ENCODE measurements around the gene PRDM5. TPM values are rescaled to one million over a fixed set of nuclear protein-coding genes. Genes with fewer than 3 reads are reported as not detected.

The PRDM5 gene
- total and polyA plus RNA-seq, 2 donors, result 1.8 to 5.1 TPM

- no peaks in the 10 kb centered on the region for H3K27me3 ChIP-seq (ENCODE audit: control insufficient read depth in 2 of 2, insufficient read depth in 1 of 2, low read length in 1 of 2)
- no peaks in the 10 kb centered on the region for H3K4me1 ChIP-seq (ENCODE audit: control insufficient read depth in 2 of 2, insufficient read depth in 2 of 2, low read length in 2 of 2)
- H3K9me3 ChIP-seq (ENCODE audit: control insufficient read depth in 2 of 2, insufficient read depth in 1 of 2, low read length in 1 of 2), result no peaks in the 10 kb centered on the region
- no peak overlapping the region for H3K27ac ChIP-seq (ENCODE audit: low read depth in 1 of 2, low read length in 1 of 2)
- H3K4me3 ChIP-seq (ENCODE audit: low read length in 2 of 2), result no peak overlapping the region
- no peaks in the 10 kb centered on the region for H3K36me3 ChIP-seq (ENCODE audit: control insufficient read depth in 2 of 2, insufficient read depth in 2 of 2, low read length in 1 of 2)
- WGBS, result 89% methylated on average over 3 of the region's 3 CpGs
- no peak for DNase-seq (ENCODE audit: low read depth in 6 of 9, low spot score in 9 of 9)
Observed at GRCh38 chr4:120709991-120710390, 212.5 kb downstream of the PRDM5 start.

- H3K27me3 ChIP-seq (ENCODE audit: control insufficient read depth in 2 of 2, insufficient read depth in 1 of 2, low read length in 1 of 2), result no peaks in the 10 kb centered on the region
- no peak overlapping the region for H3K4me3 ChIP-seq (ENCODE audit: low read length in 2 of 2)
- DNase-seq (ENCODE audit: low read depth in 6 of 9, low spot score in 9 of 9), result no peak
- no peaks in the 10 kb centered on the region for H3K9me3 ChIP-seq (ENCODE audit: control insufficient read depth in 2 of 2, insufficient read depth in 1 of 2, low read length in 1 of 2)
- no peaks in the 10 kb centered on the region for H3K4me1 ChIP-seq (ENCODE audit: control insufficient read depth in 2 of 2, insufficient read depth in 2 of 2, low read length in 2 of 2)
- peak overlapping the region in 1 of 2 donors; percentile 20 for H3K27ac ChIP-seq (ENCODE audit: low read depth in 1 of 2, low read length in 1 of 2)
- H3K36me3 ChIP-seq (ENCODE audit: control insufficient read depth in 2 of 2, insufficient read depth in 2 of 2, low read length in 1 of 2), result no peaks in the 10 kb centered on the region
- WGBS, result 93% methylated on average over 6 of the region's 6 CpGs
Observed at GRCh38 chr4:120704538-120704937, 218.0 kb downstream of the PRDM5 start.

DNA sequence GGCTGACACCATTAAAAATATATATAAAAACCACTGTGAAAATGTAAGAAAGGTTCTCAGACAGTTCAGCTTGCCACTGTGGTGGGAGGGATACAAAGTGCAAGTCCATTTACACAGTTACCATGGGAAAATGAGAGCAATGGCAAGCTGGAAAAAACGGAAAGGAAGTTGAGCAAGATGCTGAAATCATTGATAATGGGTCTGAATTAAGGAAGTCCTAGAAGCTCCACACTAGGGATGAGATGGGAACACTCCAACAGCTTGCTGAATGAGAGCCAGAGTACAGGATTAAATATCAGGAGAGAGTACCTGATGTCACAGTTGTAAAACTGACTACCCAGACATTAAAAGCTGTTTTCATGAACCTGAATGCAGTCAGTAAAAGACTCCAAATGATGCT is 218.6 kb downstream of the PRDM5 start:
- Histone ChIP-seq H3K4me3 (ENCODE audit: low read length in 2 of 2) (no peak overlapping the region), H3K4me1 (ENCODE audit: control insufficient read depth in 2 of 2, insufficient read depth in 2 of 2, low read length in 2 of 2) (no peaks in the 10 kb centered on the region), H3K27me3 (ENCODE audit: control insufficient read depth in 2 of 2, insufficient read depth in 1 of 2, low read length in 1 of 2) (no peaks in the 10 kb centered on the region), H3K27ac (ENCODE audit: low read depth in 1 of 2, low read length in 1 of 2) (no peak overlapping the region), H3K9me3 (ENCODE audit: control insufficient read depth in 2 of 2, insufficient read depth in 1 of 2, low read length in 1 of 2) (no peaks in the 10 kb centered on the region), H3K36me3 (ENCODE audit: control insufficient read depth in 2 of 2, insufficient read depth in 2 of 2, low read length in 1 of 2) (no peaks in the 10 kb centered on the region)
- no peak for DNase-seq (ENCODE audit: low read depth in 6 of 9, low spot score in 9 of 9)
- WGBS, result 81% methylated on average over 1 of the region's 1 CpG

- no peaks in the 10 kb centered on the region for H3K36me3 ChIP-seq (ENCODE audit: control insufficient read depth in 2 of 2, insufficient read depth in 2 of 2, low read length in 1 of 2)
- no peaks in the 10 kb centered on the region for H3K9me3 ChIP-seq (ENCODE audit: control insufficient read depth in 2 of 2, insufficient read depth in 1 of 2, low read length in 1 of 2)
- H3K27me3 ChIP-seq (ENCODE audit: control insufficient read depth in 2 of 2, insufficient read depth in 1 of 2, low read length in 1 of 2), result no peaks in the 10 kb centered on the region
- no peaks in the 10 kb centered on the region for H3K4me1 ChIP-seq (ENCODE audit: control insufficient read depth in 2 of 2, insufficient read depth in 2 of 2, low read length in 2 of 2)
- DNase-seq (ENCODE audit: low read depth in 6 of 9, low spot score in 9 of 9), result no peak
- no peak overlapping the region for H3K4me3 ChIP-seq (ENCODE audit: low read length in 2 of 2)
- WGBS, result 98% methylated on average over 1 of the region's 1 CpG
- no peak overlapping the region for H3K27ac ChIP-seq (ENCODE audit: low read depth in 1 of 2, low read length in 1 of 2)
Observed at GRCh38 chr4:120699354-120699753, 223.2 kb downstream of the PRDM5 start.

DNA sequence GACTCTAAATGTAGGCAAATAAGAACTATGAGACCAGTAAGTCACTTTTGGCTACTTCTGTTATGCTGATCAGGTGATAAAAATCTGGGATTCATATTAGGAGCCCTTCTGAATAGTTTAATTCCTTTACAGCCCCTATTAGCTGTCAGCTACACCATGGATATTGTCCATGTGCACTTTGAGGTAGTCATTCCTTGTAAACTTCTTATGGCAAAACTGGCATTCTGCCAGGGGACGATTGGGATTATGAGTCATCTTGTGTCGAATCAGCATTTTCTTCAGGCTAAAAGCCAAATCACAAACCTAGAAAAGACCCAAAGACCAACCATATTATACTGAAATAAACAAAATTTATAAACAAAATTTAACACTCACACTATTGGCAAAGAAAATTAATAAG is 227.6 kb downstream of the PRDM5 start:
- H3K27me3 ChIP-seq (ENCODE audit: control insufficient read depth in 2 of 2, insufficient read depth in 1 of 2, low read length in 1 of 2), result no peaks in the 10 kb centered on the region
- no peak overlapping the region for H3K27ac ChIP-seq (ENCODE audit: low read depth in 1 of 2, low read length in 1 of 2)
- no peaks in the 10 kb centered on the region for H3K4me1 ChIP-seq (ENCODE audit: control insufficient read depth in 2 of 2, insufficient read depth in 2 of 2, low read length in 2 of 2)
- no peak overlapping the region for H3K4me3 ChIP-seq (ENCODE audit: low read length in 2 of 2)
- 85% methylated on average over 2 of the region's 2 CpGs for WGBS
- no peak for DNase-seq (ENCODE audit: low read depth in 6 of 9, low spot score in 9 of 9)
- no peaks in the 10 kb centered on the region for H3K36me3 ChIP-seq (ENCODE audit: control insufficient read depth in 2 of 2, insufficient read depth in 2 of 2, low read length in 1 of 2)
- H3K9me3 ChIP-seq (ENCODE audit: control insufficient read depth in 2 of 2, insufficient read depth in 1 of 2, low read length in 1 of 2), result no peaks in the 10 kb centered on the region

GRCh38 chr4:120693816-120694215 is 228.7 kb downstream of the PRDM5 start:
- Histone ChIP-seq H3K9me3 (ENCODE audit: control insufficient read depth in 2 of 2, insufficient read depth in 1 of 2, low read length in 1 of 2) (no peaks in the 10 kb centered on the region), H3K36me3 (ENCODE audit: control insufficient read depth in 2 of 2, insufficient read depth in 2 of 2, low read length in 1 of 2) (no peaks in the 10 kb centered on the region), H3K4me3 (ENCODE audit: low read length in 2 of 2) (no peak overlapping the region), H3K27ac (ENCODE audit: low read depth in 1 of 2, low read length in 1 of 2) (no peak overlapping the region), H3K27me3 (ENCODE audit: control insufficient read depth in 2 of 2, insufficient read depth in 1 of 2, low read length in 1 of 2) (no peaks in the 10 kb centered on the region), H3K4me1 (ENCODE audit: control insufficient read depth in 2 of 2, insufficient read depth in 2 of 2, low read length in 2 of 2) (no peaks in the 10 kb centered on the region)
- DNase-seq (ENCODE audit: low read depth in 6 of 9, low spot score in 9 of 9), result no peak

DNA sequence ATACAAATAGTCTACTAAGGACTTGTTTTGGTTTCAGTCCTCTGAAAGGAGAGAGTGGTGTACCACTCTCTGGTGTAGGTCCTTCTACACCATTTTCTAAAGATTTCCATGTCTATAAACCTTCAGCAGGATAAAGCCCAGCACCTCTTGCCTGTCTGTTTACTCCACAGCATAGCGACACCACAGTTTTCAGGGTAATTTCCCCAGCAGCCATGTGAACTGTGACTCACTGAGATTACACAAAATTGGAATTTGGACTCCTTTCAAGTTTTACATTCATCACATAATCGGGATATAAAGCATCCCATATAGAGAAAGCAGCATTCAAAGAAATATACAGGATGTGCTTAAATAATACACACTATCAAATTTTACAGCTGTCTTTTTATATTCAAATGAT is 229.6 kb downstream of the PRDM5 start:
- WGBS, result 90% methylated on average over 2 of the region's 2 CpGs
- no peak overlapping the region for H3K4me3 ChIP-seq (ENCODE audit: low read length in 2 of 2)
- H3K36me3 ChIP-seq (ENCODE audit: control insufficient read depth in 2 of 2, insufficient read depth in 2 of 2, low read length in 1 of 2), result no peaks in the 10 kb centered on the region
- no peaks in the 10 kb centered on the region for H3K9me3 ChIP-seq (ENCODE audit: control insufficient read depth in 2 of 2, insufficient read depth in 1 of 2, low read length in 1 of 2)
- H3K27ac ChIP-seq (ENCODE audit: low read depth in 1 of 2, low read length in 1 of 2), result no peak overlapping the region
- no peak for DNase-seq (ENCODE audit: low read depth in 6 of 9, low spot score in 9 of 9)
- H3K27me3 ChIP-seq (ENCODE audit: control insufficient read depth in 2 of 2, insufficient read depth in 1 of 2, low read length in 1 of 2), result no peaks in the 10 kb centered on the region
- H3K4me1 ChIP-seq (ENCODE audit: control insufficient read depth in 2 of 2, insufficient read depth in 2 of 2, low read length in 2 of 2), result no peaks in the 10 kb centered on the region

DNA sequence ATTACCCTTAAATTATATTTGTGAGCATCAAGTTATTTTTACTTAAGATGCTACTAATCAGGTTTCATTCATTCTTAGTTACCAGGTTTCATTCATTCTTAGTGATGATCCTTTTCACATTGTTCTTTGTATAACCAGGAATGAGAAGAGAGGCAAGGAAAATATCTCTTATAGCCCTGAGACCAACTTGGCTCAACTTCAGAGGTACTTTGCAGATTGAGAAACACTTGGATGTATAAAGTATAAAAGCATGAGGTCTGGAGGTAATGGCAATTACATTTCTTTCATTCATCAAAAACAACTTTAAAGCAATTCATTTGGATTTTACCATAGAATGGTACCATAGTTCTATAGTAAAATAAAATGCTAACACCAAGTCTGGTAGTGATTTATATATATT is 231.0 kb downstream of the PRDM5 start:
- Histone ChIP-seq H3K36me3 (ENCODE audit: control insufficient read depth in 2 of 2, insufficient read depth in 2 of 2, low read length in 1 of 2) (no peaks in the 10 kb centered on the region), H3K4me3 (ENCODE audit: low read length in 2 of 2) (no peak overlapping the region), H3K27me3 (ENCODE audit: control insufficient read depth in 2 of 2, insufficient read depth in 1 of 2, low read length in 1 of 2) (no peaks in the 10 kb centered on the region), H3K4me1 (ENCODE audit: control insufficient read depth in 2 of 2, insufficient read depth in 2 of 2, low read length in 2 of 2) (no peaks in the 10 kb centered on the region), H3K9me3 (ENCODE audit: control insufficient read depth in 2 of 2, insufficient read depth in 1 of 2, low read length in 1 of 2) (no peaks in the 10 kb centered on the region), H3K27ac (ENCODE audit: low read depth in 1 of 2, low read length in 1 of 2) (no peak overlapping the region)
- DNase-seq (ENCODE audit: low read depth in 6 of 9, low spot score in 9 of 9), result no peak

GRCh38 chr4:120691106-120691505 is 231.4 kb downstream of the PRDM5 start:
- H3K27me3 ChIP-seq (ENCODE audit: control insufficient read depth in 2 of 2, insufficient read depth in 1 of 2, low read length in 1 of 2), result no peaks in the 10 kb centered on the region
- H3K27ac ChIP-seq (ENCODE audit: low read depth in 1 of 2, low read length in 1 of 2), result no peak overlapping the region
- H3K4me3 ChIP-seq (ENCODE audit: low read length in 2 of 2), result no peak overlapping the region
- H3K4me1 ChIP-seq (ENCODE audit: control insufficient read depth in 2 of 2, insufficient read depth in 2 of 2, low read length in 2 of 2), result no peaks in the 10 kb centered on the region
- H3K9me3 ChIP-seq (ENCODE audit: control insufficient read depth in 2 of 2, insufficient read depth in 1 of 2, low read length in 1 of 2), result no peaks in the 10 kb centered on the region
- no peak for DNase-seq (ENCODE audit: low read depth in 6 of 9, low spot score in 9 of 9)
- H3K36me3 ChIP-seq (ENCODE audit: control insufficient read depth in 2 of 2, insufficient read depth in 2 of 2, low read length in 1 of 2), result no peaks in the 10 kb centered on the region

DNA sequence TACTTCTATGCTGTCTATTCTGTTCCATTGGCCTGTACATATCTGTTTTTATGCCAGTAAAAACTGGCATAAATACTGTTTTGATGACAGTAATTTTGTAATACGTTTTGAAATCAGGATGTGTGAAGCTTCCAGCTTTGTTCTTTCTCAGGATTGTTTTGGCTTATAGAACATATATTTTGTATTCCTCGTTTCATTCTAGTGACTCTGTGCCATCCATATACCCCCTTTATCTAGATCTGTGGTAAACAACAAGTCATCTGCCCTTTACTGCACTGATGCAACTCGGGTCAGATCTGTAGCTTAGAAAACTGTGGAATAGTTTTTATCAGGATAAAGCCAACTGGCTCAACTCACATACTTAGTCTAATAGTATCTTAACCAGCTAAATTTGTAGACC is 233.7 kb downstream of the PRDM5 start:
- Histone ChIP-seq H3K4me3 (ENCODE audit: low read length in 2 of 2) (no peak overlapping the region), H3K4me1 (ENCODE audit: control insufficient read depth in 2 of 2, insufficient read depth in 2 of 2, low read length in 2 of 2) (no peaks in the 10 kb centered on the region), H3K27me3 (ENCODE audit: control insufficient read depth in 2 of 2, insufficient read depth in 1 of 2, low read length in 1 of 2) (no peaks in the 10 kb centered on the region), H3K36me3 (ENCODE audit: control insufficient read depth in 2 of 2, insufficient read depth in 2 of 2, low read length in 1 of 2) (no peaks in the 10 kb centered on the region), H3K9me3 (ENCODE audit: control insufficient read depth in 2 of 2, insufficient read depth in 1 of 2, low read length in 1 of 2) (no peaks in the 10 kb centered on the region), H3K27ac (ENCODE audit: low read depth in 1 of 2, low read length in 1 of 2) (no peak overlapping the region)
- DNase-seq (ENCODE audit: low read depth in 6 of 9, low spot score in 9 of 9), result no peak
- WGBS, result 87% methylated on average over 3 of the region's 3 CpGs
